ENCODE data around the gene SERPINA3.

Gene SERPINA3

GRCh38 chr14:94659901-94660300 is 47.7 kb downstream of the SERPINA3 start:
- DNase-seq: no peak

- DNase-seq: no peak
Observed at GRCh38 chr14:94660306-94660946, 48.2 kb downstream of the SERPINA3 start.

GRCh38 chr14:94663538-94663937 is 51.3 kb downstream of the SERPINA3 start:
- no peak for DNase-seq

- DNase-seq: no peak
Observed at GRCh38 chr14:94663965-94664704, 51.9 kb downstream of the SERPINA3 start.

GRCh38 chr14:94665121-94665520 is 52.9 kb downstream of the SERPINA3 start:
- no peak for DNase-seq

- DNase-seq: no peak
Observed at GRCh38 chr14:94665544-94665943, 53.4 kb downstream of the SERPINA3 start.

- DNase-seq: no peak
Observed at GRCh38 chr14:94670692-94671285, 58.6 kb downstream of the SERPINA3 start.

GRCh38 chr14:94671870-94672444 is 59.8 kb downstream of the SERPINA3 start:
- DNase-seq: no peak

- no peak for DNase-seq
Observed at GRCh38 chr14:94673071-94673470, 60.9 kb downstream of the SERPINA3 start.
